ENCODE data around the gene ZNF799.

The ZNF799 gene

DNA sequence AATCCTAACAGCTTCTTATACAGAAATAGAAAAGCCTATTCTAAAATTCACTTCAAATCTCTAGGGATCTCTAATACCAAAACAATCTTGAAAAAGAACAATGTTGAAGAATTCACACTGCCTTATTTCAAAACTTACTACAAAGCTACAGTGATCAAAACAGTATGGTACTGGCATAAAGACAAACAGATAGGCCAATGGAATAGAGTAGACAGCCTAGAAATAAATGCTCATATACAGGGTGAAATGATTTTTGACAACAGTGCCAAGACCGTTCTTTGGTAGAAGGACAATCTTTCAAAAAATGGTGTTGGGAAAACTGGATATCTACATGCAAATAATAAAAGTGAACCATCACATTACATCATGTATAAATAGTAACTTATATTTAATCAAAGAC is 55.9 kb downstream of the ZNF799 start:
- Histone ChIP-seq H3K36me3 (ENCODE audit: insufficient read depth, low read length) (peaks cover 28% of the 10 kb centered on the region), H3K4me3 (ENCODE audit: low read length) (no peak overlapping the region), H2AFZ (ENCODE audit: low read depth, low read length) (no peak overlapping the region), H3K9me3 (ENCODE audit: low read length) (peaks cover 39% of the 10 kb centered on the region), H3K4me1 (ENCODE audit: insufficient read depth, low read length) (no peaks in the 10 kb centered on the region), H3K27me3 (ENCODE audit: insufficient read depth, low read length) (no peaks in the 10 kb centered on the region)

All from neuron (in vitro differentiated cells).